Endothelial cell of umbilical vein (primary cell): ENCODE results near the gene FAHD1.

Experiments
- CTCF ChIP-seq, 2 donors: IDR thresholded peaks; 1 replicate in 1 of 2; 2 replicates in 1 of 2; pipeline ENCODE4 v1.5.1; 2011; ENCODE audit warnings: low read length in 2 of 2, mild to moderate bottlenecking in 2 of 2, moderate library complexity in 2 of 2, control low read depth in 1 of 2, inconsistent platforms in 1 of 2, low read depth in 1 of 2; ENCODE audit not compliant: insufficient read depth in 1 of 2; ENCODE audit errors: extremely low read depth in 1 of 2
- EZH2 ChIP-seq: IDR thresholded peaks from 2 replicates; pipeline ENCODE4 v1.6.1; 2012; ENCODE audit warnings: borderline replicate concordance, low read depth, mild to moderate bottlenecking, moderate library complexity, low read length, inconsistent platforms; ENCODE audit not compliant: severe bottlenecking
- FOS ChIP-seq: IDR thresholded peaks from 2 replicates; pipeline ENCODE4 v1.6.1; 2011; ENCODE audit warnings: mild to moderate bottlenecking, low read length, moderate library complexity, borderline replicate concordance; ENCODE audit not compliant: insufficient read depth
- GATA2 ChIP-seq: IDR thresholded peaks from 2 replicates; pipeline ENCODE4 v1.7.0; 2011; ENCODE audit warnings: low read depth, mild to moderate bottlenecking, moderate library complexity, mixed read lengths, low read length; ENCODE audit not compliant: insufficient read length, insufficient read depth
- JUN ChIP-seq: IDR thresholded peaks from 2 replicates; pipeline ENCODE4 v1.6.1; 2011; ENCODE audit warnings: borderline replicate concordance, low read depth; ENCODE audit not compliant: insufficient read length, insufficient read depth
- MAX ChIP-seq: IDR thresholded peaks from 2 replicates; pipeline ENCODE4 v1.6.1; 2011; ENCODE audit not compliant: insufficient read depth, insufficient read length
- MYC ChIP-seq: IDR thresholded peaks from one replicate; pipeline ENCODE4 v1.6.1; 2011; ENCODE audit warnings: mild to moderate bottlenecking, low read depth, low read length
- POLR2A ChIP-seq: IDR thresholded peaks from 2 replicates; pipeline ENCODE4 v1.6.1; 2012; ENCODE audit warnings: low read depth, mild to moderate bottlenecking, control low read depth, low read length
- POLR2AphosphoS5 ChIP-seq: IDR thresholded peaks from 2 replicates; pipeline ENCODE4 v1.6.1; 2012; ENCODE audit warnings: low read depth, mild to moderate bottlenecking, control low read depth, low read length, moderate library complexity; ENCODE audit not compliant: insufficient read depth

- TF ChIP-seq CTCF (IDR thresholded peaks at IDR 0.05; ENCODE audit: extremely low read depth in 1 of 2, insufficient read depth in 1 of 2, low read depth in 1 of 2, low read length in 2 of 2) (no peak), POLR2A (no peak), POLR2AphosphoS5 (no peak), EZH2 (no peak), MYC (no peak), MAX (no peak), JUN (no peak), GATA2 (no peak), FOS (no peak)
These were observed 1.6 kb upstream of the FAHD1 start for GRCh38 chr16:1825381-1825863.
